HG02678 (cell line): Measurements from ENCODE around the gene PTPRN.

Experiments
- ATAC-seq: cut with Tn5 transposase; IDR thresholded peaks from one replicate; pipeline ENCODE4 v1.9.1; 2021; ENCODE audit warnings: mild to moderate bottlenecking, moderate library complexity; ENCODE audit not compliant: unreplicated experiment

Gene PTPRN

GRCh38 chr2:219308142-219309101, 779 bp downstream of the PTPRN start:
- ATAC-seq: no peak

DNA sequence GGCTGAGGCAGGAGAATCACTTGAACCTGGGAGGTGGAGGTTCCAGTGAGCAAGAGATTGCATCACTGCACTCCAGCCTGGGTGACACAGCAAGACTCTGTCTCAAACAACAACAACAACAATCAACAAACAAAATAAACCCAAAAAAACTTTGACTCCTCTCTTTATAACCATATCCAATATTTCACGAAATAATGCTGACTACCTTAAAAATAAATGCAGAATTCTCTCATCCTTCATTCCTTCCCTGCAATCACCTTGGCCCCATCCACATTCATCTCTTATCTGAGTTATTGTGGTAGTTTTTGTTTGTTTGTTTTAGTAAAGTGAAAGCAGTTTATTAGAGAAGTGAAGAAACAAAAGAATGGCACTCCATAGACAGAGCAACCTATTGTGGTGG, 3.2 kb downstream of the PTPRN start:
- ATAC-seq: no peak

- no peak for ATAC-seq
Observed at GRCh38 chr2:219304223-219304622, 5.0 kb downstream of the PTPRN start.

DNA sequence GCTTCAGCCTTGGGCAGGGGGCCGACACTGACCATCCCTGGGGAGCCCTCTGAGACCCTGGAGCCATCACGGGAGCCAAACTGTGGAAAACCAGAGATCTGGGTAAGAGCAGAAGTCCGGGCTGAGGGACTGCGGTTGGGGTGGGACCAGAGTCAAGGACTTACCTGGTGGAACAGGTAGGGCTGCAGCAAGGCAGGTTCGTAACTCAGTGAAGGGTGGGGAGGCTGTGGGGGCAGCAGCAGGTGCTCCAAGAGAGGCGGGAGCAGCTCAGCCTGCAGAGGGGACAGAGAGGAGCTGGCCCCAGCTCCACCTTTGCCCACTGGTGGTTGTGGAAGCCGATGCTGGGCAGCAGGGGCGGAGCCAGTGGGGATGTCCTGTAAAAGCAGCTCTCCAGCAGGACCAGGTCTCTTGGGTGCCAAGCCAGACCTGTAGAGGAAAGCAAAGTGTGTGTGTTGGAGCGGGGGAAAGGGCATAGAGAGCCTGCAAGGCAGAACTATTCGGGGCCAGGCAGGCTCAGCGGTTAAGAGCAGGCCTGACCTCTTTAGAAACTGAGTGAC, 6.7 kb downstream of the PTPRN start:
- no peak for ATAC-seq

- no peak for ATAC-seq
Observed at GRCh38 chr2:219300022-219300421, 9.2 kb downstream of the PTPRN start.

DNA sequence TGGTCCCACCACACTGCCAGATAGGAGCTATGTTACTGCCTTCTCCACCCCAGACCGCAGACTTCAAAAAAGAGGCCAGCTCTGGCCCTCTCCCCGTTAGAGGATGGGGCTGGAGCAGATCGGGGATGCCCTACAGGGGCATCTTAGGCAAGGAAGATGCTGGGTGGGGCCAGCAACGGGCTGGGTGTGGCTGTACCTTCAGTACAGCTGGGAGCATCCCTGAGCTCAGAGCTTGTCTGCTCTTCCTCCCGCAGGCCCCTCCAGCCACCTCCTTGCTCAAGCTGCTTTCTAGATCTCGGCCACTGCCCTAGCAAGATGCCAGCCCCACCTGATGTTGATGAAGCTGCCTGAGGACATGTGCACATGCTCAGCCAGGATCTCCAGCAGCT, 9.8 kb downstream of the PTPRN start:
- no peak for ATAC-seq

- ATAC-seq: peak; percentile 51
Observed at GRCh38 chr2:219298759-219299371, 10.3 kb downstream of the PTPRN start.

DNA sequence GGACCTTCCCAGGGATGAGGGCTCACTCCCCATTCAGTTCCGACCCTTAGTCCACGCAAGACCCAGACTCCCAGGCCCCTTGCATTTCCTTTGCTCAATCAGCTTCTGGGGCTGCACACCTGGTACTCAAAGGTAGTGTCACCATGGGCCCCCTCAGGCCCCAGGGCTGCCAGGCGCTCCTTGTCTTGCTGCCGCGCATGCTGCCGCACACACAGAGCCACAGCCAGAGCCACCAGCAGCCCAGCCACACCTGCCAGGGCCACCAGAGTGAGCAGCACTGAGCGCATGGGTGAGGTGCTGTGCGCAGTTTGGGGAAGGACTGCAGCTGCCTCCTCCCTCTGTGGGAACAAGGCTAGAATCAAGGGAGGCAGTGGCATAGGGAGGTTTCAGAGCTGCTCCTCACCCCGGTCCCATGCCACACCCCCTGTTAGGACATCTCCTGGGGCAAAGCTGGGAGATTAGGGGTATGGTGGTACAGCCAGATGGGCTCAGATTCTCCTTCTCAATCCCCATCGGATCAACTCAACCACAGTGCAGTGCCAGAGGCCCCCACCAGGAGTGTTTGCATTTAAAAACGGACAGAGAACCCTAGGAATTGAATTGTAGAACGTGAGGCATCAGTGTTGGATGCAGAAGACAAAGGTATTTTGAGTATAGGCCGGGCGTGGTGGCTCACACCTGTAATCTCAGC, 11.3 kb downstream of the PTPRN start:
- no peak for ATAC-seq

DNA sequence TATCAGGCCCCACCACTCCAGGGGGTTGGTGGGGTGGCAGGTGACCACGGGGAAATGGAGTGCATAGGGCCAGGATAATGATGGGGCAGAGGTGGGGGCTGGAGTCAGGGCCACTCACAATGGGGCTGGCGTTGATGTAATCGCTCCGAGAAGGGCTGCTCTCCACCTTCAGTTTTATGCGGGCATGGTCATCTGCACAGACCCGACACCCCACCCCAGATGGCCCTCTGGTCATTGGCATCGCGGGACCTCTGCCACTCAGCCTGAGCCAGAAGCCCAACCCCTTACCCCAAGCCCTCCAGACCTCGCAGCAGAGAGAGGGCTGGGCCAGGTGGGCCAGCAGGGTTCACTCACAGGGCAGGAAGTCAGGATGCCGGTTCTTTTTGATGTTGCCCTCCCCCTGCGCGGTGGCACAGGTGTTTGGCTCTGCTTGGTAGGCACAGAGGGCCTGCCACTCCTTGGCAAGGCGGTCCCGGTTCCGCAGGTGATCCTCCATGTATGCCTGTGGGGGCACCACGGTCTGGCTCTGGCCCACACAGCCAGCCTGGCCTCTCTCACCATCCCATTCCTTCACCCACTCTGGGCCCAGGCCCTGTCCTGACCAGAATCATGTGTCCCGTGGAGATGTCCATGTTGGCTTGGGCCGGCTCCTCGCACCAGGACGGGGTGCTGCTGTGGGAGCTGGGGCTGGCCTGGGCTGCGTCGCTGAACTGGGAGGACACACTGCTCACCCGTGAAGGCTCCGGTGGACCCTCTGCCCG, 12.4 kb downstream of the PTPRN start:
- no peak for ATAC-seq

GRCh38 chr2:219296142-219296541, 13.1 kb downstream of the PTPRN start:
- no peak for ATAC-seq

- peak; percentile 91 for ATAC-seq
Observed at GRCh38 chr2:219294356-219295351, 14.5 kb downstream of the PTPRN start.

- no peak for ATAC-seq
Observed at GRCh38 chr2:219293736-219294231, 15.4 kb downstream of the PTPRN start.

DNA sequence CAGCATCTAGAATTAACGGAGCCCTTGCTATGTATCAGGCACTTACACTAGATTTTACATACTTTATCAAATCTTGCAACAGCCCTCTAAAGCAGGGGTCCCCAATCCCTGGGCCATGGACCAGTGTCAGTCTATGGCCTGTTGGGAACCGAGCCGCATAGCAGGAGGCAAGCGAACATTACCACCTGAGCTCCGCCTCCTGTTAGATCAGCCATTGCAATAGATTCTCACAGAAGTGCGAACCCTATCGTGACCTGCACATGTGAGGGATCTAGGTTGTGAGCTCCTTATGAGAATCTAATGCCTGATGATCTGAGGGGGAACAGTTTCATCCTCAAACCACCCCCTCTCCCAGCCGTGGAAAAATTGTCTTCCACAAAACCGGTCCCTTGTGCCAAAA, 16.6 kb downstream of the PTPRN start:
- ATAC-seq: no peak

- no peak for ATAC-seq
Observed at GRCh38 chr2:219291910-219292490, 17.2 kb downstream of the PTPRN start.

GRCh38 chr2:219291394-219291793, 17.8 kb downstream of the PTPRN start:
- no peak for ATAC-seq

DNA sequence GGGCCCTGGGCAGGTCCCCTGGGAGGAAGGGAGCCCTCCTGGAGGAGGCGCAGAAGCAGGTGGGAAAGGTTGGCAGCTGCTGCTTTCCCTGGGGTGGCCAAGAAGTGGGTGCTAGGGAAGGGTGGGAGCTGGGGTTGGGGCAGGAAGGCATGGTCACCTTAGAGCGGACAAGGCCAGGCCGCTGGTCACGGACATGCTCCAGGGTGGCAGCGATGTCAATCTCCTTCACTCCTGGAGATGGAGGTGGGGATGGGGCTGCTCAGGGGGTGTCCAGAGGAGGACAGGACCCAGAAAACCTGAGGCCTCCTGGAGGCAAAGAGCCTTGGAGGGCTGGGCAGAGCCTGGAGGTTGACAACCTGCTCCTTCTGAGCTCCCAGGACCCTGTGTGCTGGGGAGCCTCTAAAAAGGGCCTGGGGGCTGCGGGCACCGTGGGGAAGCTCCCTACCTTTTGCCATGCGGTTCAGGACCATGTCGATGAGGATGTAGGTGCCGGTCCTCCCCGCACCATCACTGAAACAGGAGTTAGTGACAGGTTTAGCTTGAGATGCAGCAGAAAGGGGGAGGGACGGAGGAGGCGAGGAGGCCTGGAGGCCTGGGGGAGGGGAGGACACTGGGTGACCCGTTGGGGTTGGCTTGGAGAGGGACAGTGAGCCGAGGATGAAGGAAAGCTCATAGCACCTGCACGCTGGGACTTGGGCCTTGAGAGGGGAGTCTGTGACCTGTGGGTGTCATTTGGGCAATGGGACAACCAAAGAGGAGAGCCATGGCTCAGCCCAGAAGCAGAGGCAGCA, 18.6 kb downstream of the PTPRN start:
- no peak for ATAC-seq

- ATAC-seq: no peak
Observed at GRCh38 chr2:219289537-219290361, 19.5 kb downstream of the PTPRN start.
